GM12874 (cell line): ENCODE measurements around the gene PROK2.

Source experiments
- TF ChIP-seq, protein P1 (sequence below): IDR thresholded peaks from 2 replicates; pipeline ENCODE4 v1.5.1; 2011; ENCODE audit warnings: low read depth, mild to moderate bottlenecking, control low read depth, low read length, moderate library complexity; ENCODE audit not compliant: insufficient read depth

PROK2 gene

DNA sequence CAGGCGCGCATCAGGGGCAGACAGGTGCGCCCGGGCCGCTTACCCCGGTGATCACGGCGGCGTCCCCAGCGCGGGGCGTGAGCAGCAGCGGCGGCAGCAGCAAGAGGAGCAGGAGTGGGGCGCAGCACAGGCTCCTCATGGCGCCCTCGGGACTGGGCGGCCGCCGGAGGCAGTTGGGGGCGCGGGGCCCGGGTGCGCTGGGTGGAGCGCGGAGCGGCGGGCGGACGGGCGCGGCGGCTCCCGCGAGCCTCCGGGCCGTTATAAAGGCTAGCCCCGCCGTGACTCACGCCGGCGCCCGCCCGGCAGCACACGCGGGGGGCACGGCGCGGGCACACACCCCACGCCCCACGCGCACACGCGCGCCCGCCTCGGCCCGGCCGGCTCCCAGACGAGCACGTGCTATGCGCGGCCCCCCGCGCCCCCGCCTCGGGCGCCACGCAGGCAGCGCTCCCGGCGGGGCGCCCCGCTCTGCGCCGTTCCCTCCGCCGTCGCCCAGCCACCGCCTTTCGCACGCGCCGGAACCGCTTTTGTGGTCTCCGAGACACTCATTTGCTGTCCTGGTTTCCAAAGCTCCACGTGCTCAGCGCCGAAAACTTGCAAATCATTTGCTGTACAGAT, at the start of gene PROK2:
Gene PROK2 (minus strand): TSS at position 235 of the 618 bp plus-strand sequence. CDS start 96 bp downstream, at position 139.
- TF ChIP-seq, protein P1, sequence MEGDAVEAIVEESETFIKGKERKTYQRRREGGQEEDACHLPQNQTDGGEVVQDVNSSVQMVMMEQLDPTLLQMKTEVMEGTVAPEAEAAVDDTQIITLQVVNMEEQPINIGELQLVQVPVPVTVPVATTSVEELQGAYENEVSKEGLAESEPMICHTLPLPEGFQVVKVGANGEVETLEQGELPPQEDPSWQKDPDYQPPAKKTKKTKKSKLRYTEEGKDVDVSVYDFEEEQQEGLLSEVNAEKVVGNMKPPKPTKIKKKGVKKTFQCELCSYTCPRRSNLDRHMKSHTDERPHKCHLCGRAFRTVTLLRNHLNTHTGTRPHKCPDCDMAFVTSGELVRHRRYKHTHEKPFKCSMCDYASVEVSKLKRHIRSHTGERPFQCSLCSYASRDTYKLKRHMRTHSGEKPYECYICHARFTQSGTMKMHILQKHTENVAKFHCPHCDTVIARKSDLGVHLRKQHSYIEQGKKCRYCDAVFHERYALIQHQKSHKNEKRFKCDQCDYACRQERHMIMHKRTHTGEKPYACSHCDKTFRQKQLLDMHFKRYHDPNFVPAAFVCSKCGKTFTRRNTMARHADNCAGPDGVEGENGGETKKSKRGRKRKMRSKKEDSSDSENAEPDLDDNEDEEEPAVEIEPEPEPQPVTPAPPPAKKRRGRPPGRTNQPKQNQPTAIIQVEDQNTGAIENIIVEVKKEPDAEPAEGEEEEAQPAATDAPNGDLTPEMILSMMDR = no peak

DNA sequence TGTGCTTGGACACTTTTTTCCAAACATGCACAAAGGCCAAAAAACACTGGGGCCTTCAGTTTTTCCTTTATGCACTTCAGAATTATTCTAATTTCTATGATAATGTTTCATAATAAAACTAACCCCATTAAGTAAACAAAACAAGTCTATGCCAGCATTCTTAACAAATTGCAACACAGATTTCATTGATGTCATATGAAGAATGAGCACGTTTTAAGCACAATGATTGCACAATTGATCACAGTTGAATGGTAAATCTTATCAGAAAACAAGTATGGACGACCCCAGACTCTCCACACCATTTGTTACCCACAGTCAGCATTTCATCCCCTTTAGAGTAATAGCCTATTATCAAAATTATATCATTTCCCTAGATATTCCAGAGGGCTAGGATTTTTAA, 46.7 kb upstream of the PROK2 start:
- TF ChIP-seq, protein P1 = no peak

DNA sequence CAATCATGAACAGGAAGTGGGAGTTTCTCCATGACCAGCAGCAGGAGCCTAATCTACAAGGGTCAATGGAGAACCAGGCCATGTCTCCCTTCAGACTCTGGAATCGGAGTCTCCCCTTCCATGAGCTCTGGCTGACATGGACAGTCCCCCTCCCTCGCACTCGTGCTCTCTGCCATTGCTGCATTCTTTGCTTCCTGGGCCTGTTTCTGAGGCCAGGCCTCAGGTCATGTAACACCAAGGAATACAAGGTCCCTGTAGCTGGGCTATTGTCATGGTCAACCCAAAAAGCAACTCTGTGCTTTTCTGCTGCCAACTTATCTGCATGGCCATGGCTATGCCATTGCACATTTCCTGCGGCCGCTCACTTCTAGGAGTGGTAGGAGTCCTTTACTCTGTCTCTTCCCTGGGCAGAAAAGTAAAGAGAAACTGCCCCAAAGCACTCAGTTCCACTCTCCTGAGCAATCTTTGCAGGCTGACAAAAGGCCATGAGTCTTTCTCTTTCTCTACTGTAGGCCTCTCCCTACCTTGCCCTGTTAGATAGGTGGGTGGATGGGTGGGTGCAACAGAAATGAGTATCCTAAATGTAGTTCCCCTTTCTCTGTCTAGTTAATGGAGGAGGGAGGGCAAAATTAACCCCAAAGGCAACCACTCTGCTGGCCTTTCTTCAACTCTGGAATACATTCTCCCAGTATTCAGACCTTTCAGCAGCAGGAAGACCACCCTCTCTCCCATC, 40.8 kb upstream of the PROK2 start:
- TF ChIP-seq, protein P1 = no peak

GRCh38 chr3:71821116-71821515, 36.2 kb upstream of the PROK2 start:
- TF ChIP-seq, protein P1 = no peak

DNA sequence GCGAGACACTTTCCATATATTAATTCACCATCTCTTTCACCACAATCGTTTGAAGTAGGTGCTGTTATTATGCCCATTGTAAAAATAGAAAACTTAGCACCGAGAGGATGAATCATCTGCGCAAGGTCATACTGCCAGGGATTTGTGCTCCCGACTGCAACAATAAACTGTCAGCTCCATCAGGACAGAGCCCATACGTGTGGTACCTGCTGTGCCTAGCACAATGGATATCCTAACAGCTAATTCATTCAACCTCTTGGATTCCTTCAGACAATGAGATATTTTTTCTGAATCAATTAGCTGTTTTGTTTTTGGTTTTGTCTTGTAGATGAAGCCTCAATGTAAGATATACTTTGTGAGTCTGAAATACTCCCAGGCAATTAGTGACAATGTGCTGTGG, 32.3 kb upstream of the PROK2 start:
- TF ChIP-seq, protein P1 = no peak

DNA sequence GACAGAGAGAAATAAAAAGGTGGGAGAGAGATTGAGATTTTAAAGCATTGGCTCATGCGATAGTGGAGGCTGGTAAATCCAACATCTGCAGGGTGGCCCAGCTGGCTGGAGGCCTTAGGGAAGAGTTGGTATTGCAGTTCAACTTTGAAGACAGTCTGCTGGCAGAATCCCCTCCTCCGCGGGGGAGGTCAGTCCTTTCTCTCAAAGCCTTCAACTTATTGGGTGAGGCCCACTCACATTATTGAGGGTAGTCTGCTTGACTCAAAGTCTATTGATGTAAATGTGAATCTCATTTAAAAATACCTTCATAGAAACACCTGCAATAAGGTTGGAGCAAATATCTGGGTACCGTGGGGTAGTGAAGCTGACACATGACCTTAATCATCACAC, 31.8 kb upstream of the PROK2 start:
- TF ChIP-seq, protein P1 = no peak

- TF ChIP-seq, protein P1 = no peak
Measured at GRCh38 chr3:71815340-71816067, 30.6 kb upstream of the PROK2 start.
